ENCODE measurements around the gene UTP14C.

Gene UTP14C

DNA sequence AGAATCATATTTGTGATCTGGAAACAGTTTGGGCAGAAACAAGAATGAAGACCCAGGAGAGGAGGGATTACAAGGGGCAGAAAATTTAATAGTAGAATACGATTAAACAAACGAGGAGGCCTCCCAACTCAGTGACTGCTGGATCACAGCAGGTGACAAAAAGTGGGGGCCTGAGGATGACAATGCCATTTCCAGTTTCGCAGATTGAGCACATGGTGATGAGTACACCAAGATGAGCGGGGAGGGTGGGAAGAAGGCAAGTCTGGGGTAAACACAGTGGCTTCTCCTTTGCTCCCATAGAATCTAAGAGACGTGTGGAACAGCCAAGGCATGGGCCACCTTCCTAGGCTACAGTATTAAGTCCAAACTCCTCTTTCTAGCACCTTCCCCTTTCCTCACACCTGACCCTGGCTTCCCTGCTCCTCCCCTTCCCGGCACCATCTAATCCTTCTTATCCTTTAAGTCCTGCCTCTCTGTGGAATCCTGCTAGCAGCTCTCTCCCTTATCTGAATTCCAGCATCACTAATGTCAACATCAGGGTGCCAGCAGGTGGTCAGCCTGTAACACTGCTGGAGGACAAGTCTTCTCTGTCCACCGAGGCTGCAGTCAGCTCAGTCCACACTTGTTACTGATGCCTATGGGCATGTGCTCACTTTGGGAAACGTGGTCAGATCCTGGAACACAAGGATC, 26.7 kb upstream of the UTP14C start:
- no peak overlapping the region for H3K27ac Mint-ChIP-seq
- no peaks in the 10 kb centered on the region for H3K36me3 Mint-ChIP-seq
- ATAC-seq (no peak), DNase-seq (ENCODE audit: low spot score in 2 of 2) (no peak)
- no peaks in the 10 kb centered on the region for H3K4me1 Mint-ChIP-seq
- no peak overlapping the region for H3K4me3 Mint-ChIP-seq
- H3K9me3 Mint-ChIP-seq: no peaks in the 10 kb centered on the region

- ATAC-seq (no peak), DNase-seq (ENCODE audit: low spot score in 2 of 2) (no peak)
- Mint-ChIP-seq H3K4me3 (no peak overlapping the region), H3K36me3 (no peaks in the 10 kb centered on the region), H3K9me3 (no peaks in the 10 kb centered on the region), H3K27ac (no peak overlapping the region), H3K4me1 (no peaks in the 10 kb centered on the region)
Measured at GRCh38 chr13:51998723-51999509, 25.6 kb upstream of the UTP14C start.

GRCh38 chr13:51999510-51999911, 25.0 kb upstream of the UTP14C start:
- Mint-ChIP-seq H3K27ac (no peak overlapping the region), H3K4me1 (no peaks in the 10 kb centered on the region), H3K36me3 (no peaks in the 10 kb centered on the region), H3K4me3 (no peak overlapping the region), H3K9me3 (no peaks in the 10 kb centered on the region)
- DNase-seq (ENCODE audit: low spot score in 2 of 2): no peak
- no peak for ATAC-seq

DNA sequence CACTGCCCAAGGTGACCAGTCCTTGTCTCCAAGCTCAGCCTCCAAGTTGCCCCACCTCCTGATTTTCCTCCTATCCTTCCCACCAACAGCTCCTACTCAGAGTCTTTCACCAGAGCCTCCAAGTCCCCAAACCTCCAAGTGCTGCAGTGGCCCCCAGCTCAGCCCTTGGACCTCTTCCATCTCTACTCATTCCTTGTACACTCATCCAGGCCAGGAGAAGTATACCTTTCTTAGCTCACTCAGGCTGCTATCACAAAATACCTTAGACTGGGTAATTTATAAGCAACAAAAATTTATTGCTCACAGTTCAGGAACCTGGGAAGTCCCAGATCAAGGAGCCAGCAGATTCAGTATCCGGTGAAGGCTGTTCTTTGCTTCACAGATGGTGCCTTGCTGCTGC, 24.6 kb upstream of the UTP14C start:
- ATAC-seq: no peak
- H3K9me3 Mint-ChIP-seq: no peaks in the 10 kb centered on the region

GRCh38 chr13:52001120-52001731, 23.3 kb upstream of the UTP14C start:
- Mint-ChIP-seq H3K9me3 (no peaks in the 10 kb centered on the region), H3K4me1 (no peaks in the 10 kb centered on the region), H3K36me3 (no peaks in the 10 kb centered on the region), H3K27ac (no peak overlapping the region), H3K4me3 (no peak overlapping the region)
- DNase-seq (ENCODE audit: low spot score in 2 of 2) (no peak), ATAC-seq (peak; percentile 74)

More for the DNA sequence above, 24.6 kb upstream of the UTP14C start:
- H3K4me1 Mint-ChIP-seq: no peaks in the 10 kb centered on the region
- DNase-seq (ENCODE audit: low spot score in 2 of 2): no peak
- H3K27ac Mint-ChIP-seq: no peak overlapping the region
- no peaks in the 10 kb centered on the region for H3K36me3 Mint-ChIP-seq
- no peak overlapping the region for H3K4me3 Mint-ChIP-seq

DNA sequence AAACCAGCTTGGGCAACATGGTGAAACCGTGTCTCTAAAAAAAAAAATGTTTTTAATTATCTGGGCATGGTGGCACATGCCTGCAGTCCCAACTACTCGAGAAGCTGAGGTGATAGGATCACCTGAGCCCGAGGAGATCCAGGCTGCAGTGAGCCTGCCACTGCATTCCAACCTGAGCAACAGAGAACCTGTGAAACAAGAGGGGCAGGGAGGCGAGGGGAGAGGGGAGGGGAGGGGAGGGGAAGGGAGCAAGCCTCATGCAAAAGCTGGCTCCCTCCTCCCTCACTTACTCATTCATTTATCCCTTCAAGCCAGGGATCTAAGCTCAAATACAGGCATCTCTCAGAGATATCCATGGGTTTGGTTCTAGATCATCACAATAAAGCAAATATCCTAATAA, 22.1 kb upstream of the UTP14C start:
- no peaks in the 10 kb centered on the region for H3K9me3 Mint-ChIP-seq
- no peak overlapping the region for H3K4me3 Mint-ChIP-seq
- ATAC-seq (no peak), DNase-seq (ENCODE audit: low spot score in 2 of 2) (no peak)
- H3K4me1 Mint-ChIP-seq: no peaks in the 10 kb centered on the region
- no peak overlapping the region for H3K27ac Mint-ChIP-seq
- no peaks in the 10 kb centered on the region for H3K36me3 Mint-ChIP-seq

DNA sequence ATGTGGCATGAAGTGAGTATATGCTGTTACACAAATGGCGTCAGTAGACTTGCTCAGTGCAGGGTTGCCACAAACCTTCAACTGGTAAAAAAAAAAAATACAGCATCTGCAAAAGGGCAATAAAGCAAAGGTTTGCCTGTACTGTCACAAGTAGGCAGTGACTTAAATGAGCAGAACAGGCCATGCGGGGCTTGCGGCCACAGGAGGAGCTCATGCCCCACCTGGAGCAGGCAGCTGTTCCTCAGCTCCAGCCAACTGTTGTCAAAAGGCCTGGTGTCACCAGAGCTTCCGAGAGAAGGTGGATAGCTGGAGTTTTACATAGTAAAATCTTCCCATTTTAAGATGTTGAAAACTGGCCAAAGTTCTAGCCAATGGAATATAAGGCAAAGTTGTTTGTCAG, 20.9 kb upstream of the UTP14C start:
- ATAC-seq: no peak
- no peak for DNase-seq (ENCODE audit: low spot score in 2 of 2)
- H3K9me3 Mint-ChIP-seq: no peaks in the 10 kb centered on the region
- H3K36me3 Mint-ChIP-seq: no peaks in the 10 kb centered on the region
- no peaks in the 10 kb centered on the region for H3K4me1 Mint-ChIP-seq
- H3K27ac Mint-ChIP-seq: no peak overlapping the region
- no peak overlapping the region for H3K4me3 Mint-ChIP-seq

DNA sequence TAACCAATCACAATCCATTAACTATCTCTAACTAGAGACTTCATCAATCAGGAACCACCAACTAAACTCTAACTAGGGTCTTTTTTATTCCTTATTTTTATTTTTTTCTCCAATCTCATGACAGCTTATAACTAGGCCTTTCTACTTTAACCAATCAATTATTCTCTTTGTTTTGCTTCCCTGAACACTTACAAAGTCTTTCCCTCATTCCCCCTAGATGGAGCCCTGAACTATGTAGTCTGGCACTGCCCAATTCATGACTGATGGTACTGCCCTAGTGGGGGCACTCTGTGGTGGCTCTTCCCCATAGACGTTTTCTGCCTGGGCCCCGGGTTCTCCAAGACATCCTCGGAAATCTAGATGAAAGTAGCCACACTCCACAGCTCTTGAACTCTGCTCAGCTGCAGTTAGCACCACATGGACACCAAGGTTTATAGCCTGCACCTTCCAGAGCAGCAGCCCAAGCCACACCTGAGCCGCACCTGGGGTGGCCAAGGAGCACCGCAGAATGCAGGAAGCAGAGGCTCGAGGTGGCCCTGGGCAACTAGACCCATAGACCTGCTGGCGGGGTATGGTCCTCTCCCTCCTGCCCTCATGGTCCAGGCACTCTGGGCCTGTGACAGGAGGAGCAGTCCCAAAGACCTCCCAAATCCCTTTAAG, 19.9 kb upstream of the UTP14C start:
- ATAC-seq: peak; percentile 29
- no peaks in the 10 kb centered on the region for H3K36me3 Mint-ChIP-seq
- no peak overlapping the region for H3K27ac Mint-ChIP-seq
- no peaks in the 10 kb centered on the region for H3K9me3 Mint-ChIP-seq
- H3K4me3 Mint-ChIP-seq: no peak overlapping the region
- DNase-seq (ENCODE audit: low spot score in 2 of 2): no peak
- H3K4me1 Mint-ChIP-seq: no peaks in the 10 kb centered on the region

- Mint-ChIP-seq H3K27ac (no peak overlapping the region), H3K9me3 (no peaks in the 10 kb centered on the region), H3K4me3 (no peak overlapping the region), H3K4me1 (peaks cover 3% of the 10 kb centered on the region), H3K36me3 (no peaks in the 10 kb centered on the region)
- ATAC-seq (no peak), DNase-seq (ENCODE audit: low spot score in 2 of 2) (no peak)
Measured at GRCh38 chr13:52005841-52006522, 18.5 kb upstream of the UTP14C start.

GRCh38 chr13:52006523-52007245, 17.8 kb upstream of the UTP14C start:
- Mint-ChIP-seq H3K27ac (no peak overlapping the region), H3K36me3 (no peaks in the 10 kb centered on the region), H3K4me3 (no peak overlapping the region), H3K4me1 (peaks cover 8% of the 10 kb centered on the region), H3K9me3 (no peaks in the 10 kb centered on the region)
- ATAC-seq: no peak
- DNase-seq (ENCODE audit: low spot score in 2 of 2): no peak

DNA sequence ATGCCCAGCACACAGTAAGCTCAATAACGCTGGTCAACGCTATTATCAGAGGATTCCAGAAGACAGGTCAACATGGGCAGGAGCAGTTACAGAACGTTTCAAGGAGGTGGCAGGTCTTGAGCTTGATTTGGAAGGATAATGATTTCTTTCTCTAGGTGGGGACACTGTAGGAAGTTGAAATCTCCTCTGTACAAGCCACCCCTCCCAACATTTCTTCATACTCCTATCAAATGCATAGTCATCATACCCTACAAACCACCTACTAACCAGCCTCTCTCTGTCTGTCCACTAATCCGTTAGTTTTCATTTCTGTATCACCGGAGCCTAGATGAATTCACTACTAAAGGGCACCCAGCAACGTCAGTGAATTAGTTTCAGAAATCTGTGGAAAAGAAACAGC, 14.5 kb upstream of the UTP14C start:
- Mint-ChIP-seq H3K9me3 (no peaks in the 10 kb centered on the region), H3K27ac (no peak overlapping the region)

GRCh38 chr13:52010890-52011631, 13.4 kb upstream of the UTP14C start, which contains the start of gene ATP7B:
Gene ATP7B, minus strand, starts transcription at chr13:52011450. Its CDS starts 113 bp downstream, at chr13:52011337.
- peaks cover 11% of the 10 kb centered on the region for H3K36me3 Mint-ChIP-seq
- DNase-seq (ENCODE audit: low spot score in 2 of 2) (peak in 1 of 2 donors; percentile 66), ATAC-seq (peak; percentile 20)

More for the DNA sequence above, 14.5 kb upstream of the UTP14C start:
- H3K36me3 Mint-ChIP-seq: peaks cover 6% of the 10 kb centered on the region
- no peak for DNase-seq (ENCODE audit: low spot score in 2 of 2)
- ATAC-seq: no peak
- peak overlapping the region; percentile 97 for H3K4me3 Mint-ChIP-seq
- peaks cover 13% of the 10 kb centered on the region for H3K4me1 Mint-ChIP-seq

GRCh38 chr13:52011632-52012511, 12.6 kb upstream of the UTP14C start, which contains the start of gene ALG11:
Gene ALG11, plus strand, starts transcription at chr13:52012398. Its CDS starts 21 bp downstream, at chr13:52012419.
- DNase-seq (ENCODE audit: low spot score in 2 of 2): peak; percentile 99 to 100
- no peaks in the 10 kb centered on the region for H3K9me3 Mint-ChIP-seq
- H3K4me1 Mint-ChIP-seq: peaks cover 26% of the 10 kb centered on the region
- ATAC-seq: peak; percentile 99
- peak within 1 kb of the TSS; percentile 97 for H3K4me3 Mint-ChIP-seq
- peak within 1 kb of the TSS; percentile 97 for H3K27ac Mint-ChIP-seq
- peaks cover 18% of the 10 kb centered on the region for H3K36me3 Mint-ChIP-seq

More at GRCh38 chr13:52010890-52011631, 13.4 kb upstream of the UTP14C start, which contains the start of gene ATP7B:
- Mint-ChIP-seq H3K4me3 (peak within 1 kb of the TSS; percentile 97), H3K9me3 (no peaks in the 10 kb centered on the region), H3K27ac (peak within 1 kb of the TSS; percentile 97), H3K4me1 (peaks cover 19% of the 10 kb centered on the region)
